Left renal cortex interstitium (tissue), 4 donors: ENCODE results near the gene RPL27A. TPM values are rescaled to one million over a fixed set of nuclear protein-coding genes. Genes with fewer than 3 reads are reported as not detected.

Source experiments
- DNase-seq, 4 donors: peaks; one replicate each; pipeline ENCODE4 v3.0.0-alpha.2; 2013; ENCODE audit warnings: low read depth in 4 of 4, low spot score in 2 of 4, missing footprints in 1 of 4
- polyA plus RNA-seq, 4 donors: library from polyadenylated mRNA; unstranded; fragments of 120-200 nt; gene quantifications; one replicate each; pipeline ENCODE4 v1.2.1, GENCODE V29; 2013; ENCODE audit not compliant: insufficient read length in 4 of 4

RPL27A gene
- polyA plus RNA-seq, 4 donors = 1,860 to 2,614 (median 2,200) TPM

- no peak for DNase-seq
Measured at GRCh38 chr11:8698379-8698851, 15.8 kb downstream of the RPL27A start.

GRCh38 chr11:8698917-8699441, 16.4 kb downstream of the RPL27A start:
- no peak for DNase-seq

GRCh38 chr11:8699903-8700302, 17.3 kb downstream of the RPL27A start:
- no peak for DNase-seq

GRCh38 chr11:8701891-8702597, 19.5 kb downstream of the RPL27A start:
- DNase-seq = no peak

DNA sequence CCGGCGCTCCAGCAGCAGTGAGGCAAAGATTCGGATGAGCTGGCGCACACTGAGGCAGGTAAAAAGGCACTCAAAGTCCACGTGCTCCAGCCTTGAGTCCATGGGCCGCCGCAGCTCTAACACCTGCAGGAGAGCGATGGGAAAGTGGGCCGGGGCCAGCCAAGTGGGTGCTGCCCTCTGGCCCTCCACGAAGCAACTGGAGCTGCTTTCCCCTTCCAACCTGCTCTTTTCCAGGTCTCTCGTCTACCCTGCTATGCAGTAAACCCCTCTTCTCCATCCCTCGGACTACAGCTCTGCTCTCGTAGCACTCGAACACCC, 20.0 kb downstream of the RPL27A start:
- DNase-seq = no peak

DNA sequence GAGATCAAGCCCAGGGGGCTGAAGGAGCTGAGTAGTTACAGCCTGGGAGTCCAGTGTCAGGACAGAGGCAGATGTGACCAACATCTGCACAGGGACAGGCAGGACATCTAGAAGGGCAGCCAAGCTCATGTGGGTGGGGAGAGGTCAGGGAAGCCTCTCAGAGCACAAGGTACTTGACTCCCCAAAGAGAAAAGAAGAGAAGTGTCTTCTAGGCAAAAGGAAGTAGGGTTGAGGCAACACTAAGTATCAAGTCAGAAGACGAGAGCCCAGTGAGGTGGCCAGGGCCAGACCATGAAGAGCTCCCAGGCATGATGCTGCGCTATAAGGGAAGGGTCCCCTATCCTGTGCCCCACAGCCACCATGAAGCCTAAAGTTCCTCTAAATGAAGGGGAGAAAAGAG, 21.5 kb downstream of the RPL27A start:
- DNase-seq = no peak

GRCh38 chr11:8705146-8705545, 22.6 kb downstream of the RPL27A start:
- DNase-seq = no peak

- no peak for DNase-seq
Measured at GRCh38 chr11:8706673-8707432, 24.3 kb downstream of the RPL27A start.

DNA sequence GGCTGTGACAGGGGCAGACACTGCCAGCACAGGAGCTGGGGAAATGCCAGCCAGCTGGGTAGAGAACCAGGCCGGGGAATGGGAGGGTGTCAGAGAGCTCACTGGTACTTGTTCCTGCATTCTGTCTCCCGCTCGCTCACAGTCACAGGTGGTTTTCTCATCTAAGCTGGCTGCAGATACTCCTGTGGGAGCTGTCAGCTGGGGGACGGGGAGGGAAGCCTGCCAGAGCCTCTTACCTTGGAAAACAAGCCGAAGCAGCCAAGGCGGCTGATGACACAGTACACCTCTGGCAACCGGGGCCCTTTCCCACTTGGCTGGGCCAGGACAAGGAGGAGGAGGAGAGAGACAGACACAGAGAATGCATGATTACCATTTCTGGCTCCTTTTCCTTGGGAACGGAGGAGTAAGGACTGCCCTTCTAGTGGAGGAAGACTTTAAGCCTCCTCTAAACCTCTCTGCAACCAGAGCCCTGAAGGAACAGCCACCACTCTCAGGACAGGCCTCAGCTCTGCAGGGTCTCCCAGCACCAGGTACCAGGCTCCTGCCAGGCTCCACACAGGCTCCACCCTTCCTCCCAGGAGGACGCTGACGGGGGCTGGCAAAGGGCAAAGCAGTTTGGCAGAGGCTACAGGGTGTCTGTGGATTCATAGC, 25.1 kb downstream of the RPL27A start:
- no peak for DNase-seq

GRCh38 chr11:8709002-8709672, 26.5 kb downstream of the RPL27A start:
- DNase-seq = peak in 2 of 4 donors; percentile 28 to 44

DNA sequence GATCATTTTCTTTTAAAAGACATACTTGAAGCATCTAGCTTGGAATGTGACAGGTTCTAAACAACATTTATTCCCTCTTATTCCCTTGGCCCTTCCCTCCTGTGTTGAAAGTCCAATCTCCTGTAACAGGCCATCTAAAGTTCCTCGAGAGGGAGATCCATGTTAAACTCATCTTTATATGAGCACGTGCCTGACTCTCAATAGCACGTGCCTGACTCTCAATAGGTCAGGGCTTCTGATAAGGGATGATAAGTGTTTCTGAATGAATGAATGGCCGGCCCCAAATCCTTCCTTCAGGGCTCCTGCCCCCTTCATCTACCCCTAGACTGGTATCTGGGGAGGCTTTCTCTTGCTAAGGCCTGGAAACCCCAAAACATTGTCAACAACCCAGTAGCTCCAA, 27.2 kb downstream of the RPL27A start:
- no peak for DNase-seq

GRCh38 chr11:8711895-8712442, 29.4 kb downstream of the RPL27A start:
- DNase-seq = no peak

GRCh38 chr11:8712506-8712905, 29.9 kb downstream of the RPL27A start:
- no peak for DNase-seq

- no peak for DNase-seq
Measured at GRCh38 chr11:8713760-8714454, 31.3 kb downstream of the RPL27A start.

DNA sequence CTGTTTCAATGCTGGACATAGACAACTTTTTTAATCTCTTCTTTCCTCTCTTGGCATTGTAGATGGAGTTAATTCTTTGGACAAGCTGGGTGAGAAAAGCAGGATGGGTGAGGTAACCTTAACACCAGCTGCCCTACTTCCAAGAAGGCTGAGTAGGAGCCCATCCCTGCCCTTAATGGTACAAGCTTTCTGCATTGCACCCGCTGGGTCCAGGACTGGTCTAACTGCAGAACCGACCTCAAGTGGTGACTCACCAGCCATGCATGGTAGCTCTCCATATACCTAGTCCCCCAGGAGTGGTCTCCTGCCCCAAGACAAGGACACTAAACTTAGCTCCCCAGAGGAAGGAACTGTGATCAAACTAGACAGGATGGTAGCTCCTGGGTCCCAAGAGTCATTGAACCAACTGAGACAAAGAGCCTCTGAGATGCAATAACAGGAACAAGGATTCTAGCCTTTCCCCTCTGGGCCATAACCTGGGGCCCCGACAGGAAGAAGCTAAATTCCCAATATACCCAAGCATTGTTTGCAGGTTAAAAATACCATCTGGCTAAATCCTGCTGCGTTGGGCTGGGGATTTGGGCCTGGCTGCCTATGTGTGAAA, 32.1 kb downstream of the RPL27A start:
- no peak for DNase-seq

- DNase-seq = no peak
Measured at GRCh38 chr11:8715501-8715900, 32.9 kb downstream of the RPL27A start.

- DNase-seq = no peak
Measured at GRCh38 chr11:8717544-8717875, 34.9 kb downstream of the RPL27A start.

GRCh38 chr11:8717876-8718753, 35.5 kb downstream of the RPL27A start:
- no peak for DNase-seq

DNA sequence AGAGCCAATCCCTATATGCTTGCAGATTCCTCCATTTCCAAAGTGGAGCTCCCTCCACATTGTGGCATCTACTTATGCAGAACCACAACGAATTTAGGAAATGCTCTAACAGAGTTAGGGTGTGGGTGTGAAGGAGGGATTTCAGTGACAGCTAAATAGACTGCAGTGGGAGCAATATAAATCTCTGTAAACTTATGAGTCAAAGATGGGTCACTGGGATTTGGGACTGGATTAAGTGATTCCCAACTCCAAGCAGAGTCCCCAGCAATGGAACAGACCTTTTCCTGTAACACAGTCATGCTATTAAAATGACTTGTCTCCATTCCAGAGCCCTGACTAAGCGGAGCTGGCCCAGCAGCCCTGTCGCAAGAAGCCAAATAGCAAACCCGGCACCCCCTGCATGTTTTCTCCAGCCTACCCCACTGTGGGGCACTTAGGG, 36.6 kb downstream of the RPL27A start:
- DNase-seq = no peak
